CD4-positive, alpha-beta T cell treated with Interferon alpha-2 for 1 hour (primary cell): ENCODE measurements around the gene HSPA12A.

ENCODE experiments used
- DNase-seq, 2 donors: peaks; one replicate each; pipeline ENCODE4 v3.0.0-alpha.2; 2020 to 2022

Gene HSPA12A

GRCh38 chr10:116687633-116688032 lies 54.7 kb downstream of the HSPA12A start:
- no peak for DNase-seq

GRCh38 chr10:116686632-116687031 lies 55.7 kb downstream of the HSPA12A start:
- DNase-seq, result no peak

- DNase-seq, result no peak
Measured at GRCh38 chr10:116685807-116686206, 56.6 kb downstream of the HSPA12A start.

- no peak for DNase-seq
Measured at GRCh38 chr10:116684781-116685180, 57.6 kb downstream of the HSPA12A start.

DNA sequence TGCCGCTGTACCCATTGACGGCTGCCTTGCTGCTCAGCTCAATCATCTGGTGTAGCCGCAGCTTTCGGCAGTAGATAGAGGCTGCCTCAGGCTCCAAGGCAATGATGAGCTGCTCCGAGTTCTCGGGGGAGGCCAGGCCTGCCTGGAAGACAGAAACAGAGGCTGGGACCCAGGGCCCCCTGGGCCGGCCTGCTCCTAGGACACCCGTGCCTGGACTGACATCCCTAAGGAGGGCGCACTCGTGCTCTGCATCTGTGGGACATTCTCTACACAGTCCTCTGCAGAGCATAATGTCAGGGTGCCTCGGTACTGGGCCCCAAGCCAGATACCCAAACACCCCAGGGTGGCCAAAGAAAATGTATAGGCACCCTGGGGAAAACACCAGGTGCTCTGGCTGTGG lies 58.5 kb downstream of the HSPA12A start:
- no peak for DNase-seq

DNA sequence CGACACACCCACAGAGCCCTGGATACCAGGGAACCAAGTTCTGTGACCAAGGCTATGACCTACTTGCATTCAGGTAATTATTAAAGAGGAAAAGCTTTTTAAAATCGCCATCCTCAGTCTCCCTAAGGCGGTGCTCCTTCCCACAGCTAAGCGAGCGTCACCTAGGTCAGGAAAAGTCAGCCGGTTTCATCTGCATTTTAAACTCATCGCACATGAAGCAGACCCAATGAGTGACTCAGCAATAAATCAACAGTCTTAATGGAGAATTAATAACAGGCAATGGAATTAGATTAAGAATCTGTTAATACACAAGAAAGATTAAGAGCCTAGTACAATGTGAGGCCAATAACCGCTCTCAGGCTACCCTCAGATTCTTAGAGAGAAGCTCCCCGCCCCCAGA lies 59.2 kb downstream of the HSPA12A start:
- DNase-seq, result no peak

- DNase-seq, result no peak
Measured at GRCh38 chr10:116679351-116679750, 63.0 kb downstream of the HSPA12A start.

- no peak for DNase-seq
Measured at GRCh38 chr10:116676633-116677032, 65.7 kb downstream of the HSPA12A start.

- no peak for DNase-seq
Measured at GRCh38 chr10:116676118-116676517, 66.2 kb downstream of the HSPA12A start.

DNA sequence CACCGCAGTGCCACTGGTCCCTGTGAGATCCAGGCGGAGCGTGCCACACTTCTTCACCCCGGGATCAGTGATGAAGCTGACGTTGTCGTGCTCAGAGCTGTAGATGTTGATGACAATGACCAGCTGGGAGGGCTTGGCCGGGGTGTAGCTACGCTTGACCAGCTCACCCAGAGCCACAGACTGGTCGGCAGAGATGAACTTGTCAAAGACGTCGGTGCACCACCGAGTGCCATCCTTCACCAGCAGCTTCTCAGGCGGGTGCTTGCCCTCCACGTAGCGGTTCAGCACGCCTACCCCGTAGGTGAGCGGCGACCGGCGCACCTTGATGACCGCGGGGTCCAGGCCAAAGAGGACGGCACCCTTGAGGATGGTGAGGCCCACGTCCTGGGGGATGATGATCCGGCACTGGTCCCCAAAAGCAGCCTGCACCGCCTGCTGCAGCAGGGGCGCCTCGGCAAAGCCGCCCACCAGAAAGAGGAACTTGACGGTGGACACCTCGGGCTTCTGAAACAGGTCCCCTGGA lies 67.4 kb downstream of the HSPA12A start:
- no peak for DNase-seq

GRCh38 chr10:116673866-116674265 lies 68.5 kb downstream of the HSPA12A start:
- no peak for DNase-seq

DNA sequence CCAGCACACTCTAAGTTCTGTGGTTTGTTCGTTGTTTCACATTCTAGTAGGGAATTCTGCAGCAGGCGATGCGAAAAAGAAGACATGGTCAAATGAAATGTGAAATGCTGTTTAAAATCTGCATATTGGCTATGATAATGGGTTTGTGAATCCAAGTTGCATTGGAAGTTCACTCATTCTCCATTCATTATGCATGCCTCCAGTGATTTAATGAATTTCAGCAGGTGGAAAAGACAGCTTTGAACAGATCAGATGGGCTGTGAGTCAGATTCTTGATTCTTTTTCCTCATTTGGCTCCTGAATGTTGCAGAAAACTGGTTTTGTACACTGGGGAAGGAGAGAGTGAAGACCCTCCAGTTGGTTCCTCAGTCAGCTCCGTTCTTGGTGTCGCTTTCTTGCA lies 69.5 kb downstream of the HSPA12A start:
- DNase-seq, result no peak

DNA sequence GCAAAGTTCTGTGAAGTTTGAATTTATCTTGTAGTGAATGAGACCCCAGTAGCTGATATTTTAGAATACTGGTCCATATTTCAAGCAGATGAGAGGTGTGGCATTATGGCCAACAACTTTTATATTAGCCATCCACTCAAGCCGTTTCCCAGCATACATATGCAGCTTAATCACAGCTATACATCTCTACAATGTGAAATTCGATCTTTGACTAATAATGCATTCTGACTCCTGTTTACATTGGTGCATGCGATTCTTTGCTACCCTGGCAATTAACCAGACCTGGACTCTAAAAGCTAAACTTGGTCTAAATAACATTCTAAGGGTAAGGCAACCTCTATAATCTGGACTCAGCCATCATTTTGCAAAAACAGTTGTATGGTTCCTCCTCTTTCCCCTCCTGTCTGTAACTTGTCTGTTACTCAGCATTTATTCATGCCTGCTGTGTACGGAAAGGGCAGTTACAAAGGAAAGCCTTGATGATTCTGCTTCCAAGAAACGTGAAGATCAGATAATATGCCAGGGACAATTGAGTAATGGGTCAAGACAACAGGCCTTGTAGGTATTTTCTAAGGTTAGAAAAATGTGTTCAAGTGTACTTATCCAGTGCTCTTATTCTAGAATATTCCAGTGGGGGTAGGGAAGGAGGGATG lies 71.0 kb downstream of the HSPA12A start:
- no peak for DNase-seq

DNA sequence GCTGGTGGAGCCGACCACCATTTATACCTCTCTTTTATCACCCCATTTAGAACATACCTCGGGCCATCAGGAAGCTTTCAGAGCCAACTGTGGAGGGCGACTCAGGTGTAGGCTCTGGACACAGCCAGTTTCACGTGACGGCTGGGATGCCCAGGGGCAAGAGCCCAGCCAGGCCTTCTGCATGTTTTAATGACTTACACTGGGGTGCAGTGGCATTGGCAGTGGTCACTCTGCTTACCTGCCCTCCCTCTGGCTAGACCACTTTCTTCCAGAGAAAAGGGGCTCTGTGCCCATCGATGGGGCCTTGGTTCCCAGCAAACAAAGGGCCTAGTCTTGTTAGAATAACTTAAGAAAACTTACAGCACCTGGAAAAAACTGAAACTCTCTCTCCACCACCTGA lies 71.7 kb downstream of the HSPA12A start:
- DNase-seq, result no peak

DNA sequence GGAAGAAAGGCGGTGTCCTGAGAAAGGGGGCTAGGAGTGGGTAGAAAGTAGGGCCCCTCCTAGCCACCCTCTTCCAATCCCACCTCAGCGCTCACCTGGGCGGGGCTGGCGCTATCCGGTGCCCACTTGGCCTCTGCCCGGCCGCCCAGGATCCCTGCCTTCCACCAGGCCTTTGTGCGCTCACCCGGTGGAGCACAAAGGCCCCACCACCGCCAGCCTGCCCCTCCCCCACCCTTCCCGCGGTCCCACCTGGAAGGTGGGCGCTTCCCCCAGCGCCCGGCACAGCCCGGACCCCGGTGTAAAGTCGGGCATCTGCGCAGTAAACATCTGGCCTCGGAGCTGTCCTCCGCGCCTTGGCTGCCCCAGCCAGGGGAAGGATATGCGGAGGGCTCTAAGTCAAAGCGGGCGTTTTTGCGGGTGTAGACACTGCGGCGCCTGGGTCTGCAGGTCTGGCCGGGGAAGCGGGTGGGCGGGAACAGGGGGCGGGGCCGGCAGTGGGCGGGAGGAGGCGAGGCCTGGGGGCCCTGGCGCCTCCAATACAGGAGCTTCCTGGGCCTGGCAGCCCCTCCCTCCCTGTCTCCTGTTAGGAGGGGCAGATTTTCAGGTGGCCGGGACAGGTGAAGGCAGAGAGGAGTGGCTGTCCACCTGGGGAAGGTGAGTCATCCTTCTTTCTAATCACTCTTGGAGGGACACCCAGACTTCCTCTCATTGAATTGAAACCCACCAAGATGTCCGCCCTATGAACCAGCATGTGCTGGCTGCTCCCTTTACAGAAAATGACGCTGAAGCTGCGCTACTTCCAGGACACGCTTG lies 72.3 kb downstream of the HSPA12A start:
- no peak for DNase-seq

- no peak for DNase-seq
Measured at GRCh38 chr10:116669080-116669479, 73.3 kb downstream of the HSPA12A start.

- no peak for DNase-seq
Measured at GRCh38 chr10:116668446-116668845, 73.9 kb downstream of the HSPA12A start.

- DNase-seq, result no peak
Measured at GRCh38 chr10:116668018-116668417, 74.3 kb downstream of the HSPA12A start.

DNA sequence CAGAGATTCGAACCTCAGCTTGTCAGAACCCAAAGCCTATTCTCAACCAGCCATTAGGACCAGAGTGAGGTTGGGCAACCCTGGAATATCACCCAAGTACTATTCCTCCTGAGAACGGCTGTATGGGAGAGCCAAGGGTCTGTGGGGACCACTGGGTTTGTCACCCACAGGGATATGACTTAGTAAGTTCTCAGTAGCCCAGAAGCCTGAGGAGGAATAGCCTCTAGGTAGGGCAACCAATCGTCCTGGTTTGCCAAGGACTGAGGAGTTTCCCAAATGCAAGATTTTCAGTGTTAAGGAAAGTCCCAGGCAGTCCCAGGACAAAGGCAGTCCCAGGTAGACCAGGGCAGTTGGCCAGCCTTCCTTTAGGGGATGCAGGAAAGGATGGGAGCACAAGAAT lies 74.9 kb downstream of the HSPA12A start:
- DNase-seq, result no peak

GRCh38 chr10:116665541-116666125 lies 76.7 kb downstream of the HSPA12A start:
- no peak for DNase-seq

DNA sequence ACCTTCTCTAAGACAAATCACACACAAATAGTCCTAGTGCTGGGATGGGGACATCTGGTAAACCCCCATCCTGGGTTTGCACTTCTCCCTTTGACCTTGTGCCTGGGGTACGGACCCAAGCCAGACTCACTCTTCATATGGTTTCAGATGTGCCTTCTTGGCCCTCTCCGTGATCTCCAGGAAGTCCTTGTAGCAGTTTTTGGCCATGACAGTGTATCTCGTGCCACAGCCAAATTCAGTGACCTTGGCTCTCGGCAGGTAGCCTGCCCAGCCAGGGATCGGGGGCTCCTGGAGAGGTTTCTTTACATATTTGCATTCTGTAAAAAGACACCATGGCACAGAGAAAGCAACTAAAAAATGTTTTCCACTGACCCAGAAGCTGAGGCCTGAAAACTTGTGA lies 77.7 kb downstream of the HSPA12A start:
- DNase-seq, result no peak

- no peak for DNase-seq
Measured at GRCh38 chr10:116663342-116663741, 79.0 kb downstream of the HSPA12A start.

- DNase-seq, result no peak
Measured at GRCh38 chr10:116660860-116661259, 81.5 kb downstream of the HSPA12A start.
